GM23338 (cell line): ENCODE measurements around the gene BORCS8.

Experiments
- CTCF ChIP-seq, 2 experiments: fragments of 200-600 bp in 1 of 2; sonication (generic) in 1 of 2; conservative IDR thresholded peaks; 2 replicates each; pipeline versions ENCODE4 v1.5.1 to v1.6.1; 2016 to 2017; ENCODE audit warnings: antibody characterized with exemption in 2 of 2, low read depth in 2 of 2, mild to moderate bottlenecking in 2 of 2, moderate library complexity in 1 of 2
- EZH2phosphoT487 ChIP-seq: fragments of 200-600 bp; sonication (generic); IDR thresholded peaks from one replicate; pipeline ENCODE4 v1.8.1; 2018; ENCODE audit warnings: antibody characterized with exemption; ENCODE audit not compliant: unreplicated experiment
- POLR2AphosphoS5 ChIP-seq: IDR thresholded peaks from 2 replicates; pipeline ENCODE4 v1.6.1; 2016; ENCODE audit warnings: antibody characterized with exemption, low read depth
- STAT1 ChIP-seq: IDR thresholded peaks from one replicate; pipeline ENCODE4 v1.6.1; 2016; ENCODE audit warnings: antibody characterized with exemption; ENCODE audit not compliant: unreplicated experiment
- TF ChIP-seq, protein P1 (sequence below): IDR thresholded peaks from one replicate; pipeline ENCODE4 v1.6.1; 2018; ENCODE audit warnings: antibody characterized with exemption; ENCODE audit not compliant: unreplicated experiment

GRCh38 chr19:19133985-19134384 is 58.0 kb downstream of the BORCS8 start:
- no peak for TF ChIP-seq CTCF (conservative IDR thresholded peaks at IDR 0.05; ENCODE audit: low read depth in 2 of 2)
- no peak for TF ChIP-seq EZH2phosphoT487
- TF ChIP-seq POLR2AphosphoS5: no peak
- TF ChIP-seq STAT1: no peak
- TF ChIP-seq, protein P1, sequence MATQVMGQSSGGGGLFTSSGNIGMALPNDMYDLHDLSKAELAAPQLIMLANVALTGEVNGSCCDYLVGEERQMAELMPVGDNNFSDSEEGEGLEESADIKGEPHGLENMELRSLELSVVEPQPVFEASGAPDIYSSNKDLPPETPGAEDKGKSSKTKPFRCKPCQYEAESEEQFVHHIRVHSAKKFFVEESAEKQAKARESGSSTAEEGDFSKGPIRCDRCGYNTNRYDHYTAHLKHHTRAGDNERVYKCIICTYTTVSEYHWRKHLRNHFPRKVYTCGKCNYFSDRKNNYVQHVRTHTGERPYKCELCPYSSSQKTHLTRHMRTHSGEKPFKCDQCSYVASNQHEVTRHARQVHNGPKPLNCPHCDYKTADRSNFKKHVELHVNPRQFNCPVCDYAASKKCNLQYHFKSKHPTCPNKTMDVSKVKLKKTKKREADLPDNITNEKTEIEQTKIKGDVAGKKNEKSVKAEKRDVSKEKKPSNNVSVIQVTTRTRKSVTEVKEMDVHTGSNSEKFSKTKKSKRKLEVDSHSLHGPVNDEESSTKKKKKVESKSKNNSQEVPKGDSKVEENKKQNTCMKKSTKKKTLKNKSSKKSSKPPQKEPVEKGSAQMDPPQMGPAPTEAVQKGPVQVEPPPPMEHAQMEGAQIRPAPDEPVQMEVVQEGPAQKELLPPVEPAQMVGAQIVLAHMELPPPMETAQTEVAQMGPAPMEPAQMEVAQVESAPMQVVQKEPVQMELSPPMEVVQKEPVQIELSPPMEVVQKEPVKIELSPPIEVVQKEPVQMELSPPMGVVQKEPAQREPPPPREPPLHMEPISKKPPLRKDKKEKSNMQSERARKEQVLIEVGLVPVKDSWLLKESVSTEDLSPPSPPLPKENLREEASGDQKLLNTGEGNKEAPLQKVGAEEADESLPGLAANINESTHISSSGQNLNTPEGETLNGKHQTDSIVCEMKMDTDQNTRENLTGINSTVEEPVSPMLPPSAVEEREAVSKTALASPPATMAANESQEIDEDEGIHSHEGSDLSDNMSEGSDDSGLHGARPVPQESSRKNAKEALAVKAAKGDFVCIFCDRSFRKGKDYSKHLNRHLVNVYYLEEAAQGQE: no peak
